HL-60 (cell line): ENCODE results near the gene CMTM8.

Experiments
- GABPA ChIP-seq: IDR thresholded peaks from 2 replicates; pipeline ENCODE4 v1.6.1; 2012; ENCODE audit warnings: low read depth
- POLR2AphosphoS5 ChIP-seq: IDR thresholded peaks from 2 replicates; pipeline ENCODE4 v1.6.1; 2012; ENCODE audit warnings: low read depth
- SPI1 ChIP-seq: IDR thresholded peaks from 2 replicates; pipeline ENCODE4 v1.6.1; 2012; ENCODE audit warnings: low read depth, mild to moderate bottlenecking, borderline replicate concordance
- TF ChIP-seq, protein P1 (sequence below): IDR thresholded peaks from one replicate; pipeline ENCODE4 v1.5.1; 2011; ENCODE audit warnings: low read length, control low read depth, inconsistent platforms; ENCODE audit not compliant: insufficient read depth
- TF ChIP-seq, protein P2 (sequence below): IDR thresholded peaks from 2 replicates; pipeline ENCODE4 v1.6.1; 2012; ENCODE audit warnings: low read depth; ENCODE audit not compliant: insufficient replicate concordance

DNA sequence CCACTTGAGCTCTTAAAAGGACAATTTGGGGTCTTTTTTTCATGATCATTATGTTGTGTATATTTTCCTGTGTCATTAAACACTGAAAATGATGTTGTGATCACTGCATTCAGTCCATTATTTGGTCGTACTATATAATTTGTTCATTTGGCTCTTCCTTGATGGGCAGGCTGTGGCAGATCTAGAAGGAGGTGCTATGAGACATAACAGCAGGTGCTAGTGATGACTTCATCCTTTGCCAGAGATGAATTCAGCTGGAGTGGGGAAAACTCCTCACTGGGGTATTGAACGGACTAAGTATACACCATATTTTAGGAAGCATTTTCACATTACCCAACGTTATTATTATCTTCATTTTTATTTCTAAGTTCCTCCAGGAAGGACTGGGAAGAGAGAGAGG, 165.2 kb downstream of the CMTM8 start:
- TF ChIP-seq, protein P1, sequence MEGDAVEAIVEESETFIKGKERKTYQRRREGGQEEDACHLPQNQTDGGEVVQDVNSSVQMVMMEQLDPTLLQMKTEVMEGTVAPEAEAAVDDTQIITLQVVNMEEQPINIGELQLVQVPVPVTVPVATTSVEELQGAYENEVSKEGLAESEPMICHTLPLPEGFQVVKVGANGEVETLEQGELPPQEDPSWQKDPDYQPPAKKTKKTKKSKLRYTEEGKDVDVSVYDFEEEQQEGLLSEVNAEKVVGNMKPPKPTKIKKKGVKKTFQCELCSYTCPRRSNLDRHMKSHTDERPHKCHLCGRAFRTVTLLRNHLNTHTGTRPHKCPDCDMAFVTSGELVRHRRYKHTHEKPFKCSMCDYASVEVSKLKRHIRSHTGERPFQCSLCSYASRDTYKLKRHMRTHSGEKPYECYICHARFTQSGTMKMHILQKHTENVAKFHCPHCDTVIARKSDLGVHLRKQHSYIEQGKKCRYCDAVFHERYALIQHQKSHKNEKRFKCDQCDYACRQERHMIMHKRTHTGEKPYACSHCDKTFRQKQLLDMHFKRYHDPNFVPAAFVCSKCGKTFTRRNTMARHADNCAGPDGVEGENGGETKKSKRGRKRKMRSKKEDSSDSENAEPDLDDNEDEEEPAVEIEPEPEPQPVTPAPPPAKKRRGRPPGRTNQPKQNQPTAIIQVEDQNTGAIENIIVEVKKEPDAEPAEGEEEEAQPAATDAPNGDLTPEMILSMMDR: no peak
- TF ChIP-seq POLR2AphosphoS5 (no peak), GABPA (no peak), SPI1 (no peak)
- TF ChIP-seq, protein P2, sequence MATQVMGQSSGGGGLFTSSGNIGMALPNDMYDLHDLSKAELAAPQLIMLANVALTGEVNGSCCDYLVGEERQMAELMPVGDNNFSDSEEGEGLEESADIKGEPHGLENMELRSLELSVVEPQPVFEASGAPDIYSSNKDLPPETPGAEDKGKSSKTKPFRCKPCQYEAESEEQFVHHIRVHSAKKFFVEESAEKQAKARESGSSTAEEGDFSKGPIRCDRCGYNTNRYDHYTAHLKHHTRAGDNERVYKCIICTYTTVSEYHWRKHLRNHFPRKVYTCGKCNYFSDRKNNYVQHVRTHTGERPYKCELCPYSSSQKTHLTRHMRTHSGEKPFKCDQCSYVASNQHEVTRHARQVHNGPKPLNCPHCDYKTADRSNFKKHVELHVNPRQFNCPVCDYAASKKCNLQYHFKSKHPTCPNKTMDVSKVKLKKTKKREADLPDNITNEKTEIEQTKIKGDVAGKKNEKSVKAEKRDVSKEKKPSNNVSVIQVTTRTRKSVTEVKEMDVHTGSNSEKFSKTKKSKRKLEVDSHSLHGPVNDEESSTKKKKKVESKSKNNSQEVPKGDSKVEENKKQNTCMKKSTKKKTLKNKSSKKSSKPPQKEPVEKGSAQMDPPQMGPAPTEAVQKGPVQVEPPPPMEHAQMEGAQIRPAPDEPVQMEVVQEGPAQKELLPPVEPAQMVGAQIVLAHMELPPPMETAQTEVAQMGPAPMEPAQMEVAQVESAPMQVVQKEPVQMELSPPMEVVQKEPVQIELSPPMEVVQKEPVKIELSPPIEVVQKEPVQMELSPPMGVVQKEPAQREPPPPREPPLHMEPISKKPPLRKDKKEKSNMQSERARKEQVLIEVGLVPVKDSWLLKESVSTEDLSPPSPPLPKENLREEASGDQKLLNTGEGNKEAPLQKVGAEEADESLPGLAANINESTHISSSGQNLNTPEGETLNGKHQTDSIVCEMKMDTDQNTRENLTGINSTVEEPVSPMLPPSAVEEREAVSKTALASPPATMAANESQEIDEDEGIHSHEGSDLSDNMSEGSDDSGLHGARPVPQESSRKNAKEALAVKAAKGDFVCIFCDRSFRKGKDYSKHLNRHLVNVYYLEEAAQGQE: no peak
